ENCODE measurements around the gene XXYLT1.

Gene XXYLT1

GRCh38 chr3:195164573-195165264 is 106.2 kb downstream of the XXYLT1 start:
- DNase-seq: no peak

GRCh38 chr3:195163719-195164572 is 107.0 kb downstream of the XXYLT1 start:
- peak in 1 of 2 donors; percentile 23 for DNase-seq

- DNase-seq: no peak
Measured at GRCh38 chr3:195162816-195163215, 108.1 kb downstream of the XXYLT1 start.

- peak in 1 of 2 donors; percentile 87 for DNase-seq
Measured at GRCh38 chr3:195162033-195162669, 108.8 kb downstream of the XXYLT1 start.

GRCh38 chr3:195160908-195161434 is 110.0 kb downstream of the XXYLT1 start:
- no peak for DNase-seq

GRCh38 chr3:195160257-195160898 is 110.6 kb downstream of the XXYLT1 start:
- DNase-seq: no peak

GRCh38 chr3:195159814-195160165 is 111.2 kb downstream of the XXYLT1 start:
- DNase-seq: no peak

GRCh38 chr3:195159117-195159813 is 111.7 kb downstream of the XXYLT1 start:
- no peak for DNase-seq

GRCh38 chr3:195156286-195156890 is 114.6 kb downstream of the XXYLT1 start:
- DNase-seq: no peak

GRCh38 chr3:195155570-195156241 is 115.3 kb downstream of the XXYLT1 start:
- no peak for DNase-seq

GRCh38 chr3:195154793-195155535 is 116.0 kb downstream of the XXYLT1 start:
- peak in 1 of 2 donors; percentile 88 for DNase-seq

- no peak for DNase-seq
Measured at GRCh38 chr3:195154111-195154791, 116.7 kb downstream of the XXYLT1 start.

GRCh38 chr3:195153653-195154052 is 117.3 kb downstream of the XXYLT1 start:
- DNase-seq: no peak

- DNase-seq: no peak
Measured at GRCh38 chr3:195153130-195153529, 117.8 kb downstream of the XXYLT1 start.

- no peak for DNase-seq
Measured at GRCh38 chr3:195151866-195152541, 119.0 kb downstream of the XXYLT1 start.

GRCh38 chr3:195151402-195151801 is 119.6 kb downstream of the XXYLT1 start:
- DNase-seq: no peak

- peak in 1 of 2 donors; percentile 80 for DNase-seq
Measured at GRCh38 chr3:195150181-195151118, 120.5 kb downstream of the XXYLT1 start.
